Upper lobe of left lung (tissue), 4 donors: ENCODE measurements around the gene NAPSA.

Experiments
- CTCF ChIP-seq, 6 experiments: fragments of 450-650 bp in 4 of 6; fragments of 200-600 bp in 2 of 6; sonication (generic) in 2 of 6; IDR thresholded peaks; one replicate each; pipeline ENCODE4 v1.5.1; 2016 to 2019; ENCODE audit warnings: antibody characterized with exemption in 6 of 6
- EP300 ChIP-seq, 4 donors: sonication (generic); formaldehyde crosslinking; IDR thresholded peaks; one replicate each; pipeline ENCODE4 v1.5.1; 2017; ENCODE audit warnings: antibody characterized with exemption in 4 of 4, control low read depth in 2 of 4
- POLR2A ChIP-seq, 4 donors: fragments of 450-650 bp; IDR thresholded peaks; one replicate each; pipeline ENCODE4 v1.5.1; 2016 to 2017; ENCODE audit warnings: antibody characterized with exemption in 4 of 4, mild to moderate bottlenecking in 2 of 4
- POLR2AphosphoS5 ChIP-seq, 2 donors: sonication (generic); formaldehyde crosslinking; IDR thresholded peaks; one replicate each; pipeline ENCODE4 v1.5.1; 2017; ENCODE audit warnings: antibody characterized with exemption in 2 of 2

- no peak for TF ChIP-seq POLR2AphosphoS5 (IDR thresholded peaks at IDR 0.05)
- TF ChIP-seq CTCF (IDR thresholded peaks at IDR 0.05): no peak
- TF ChIP-seq POLR2A (IDR thresholded peaks at IDR 0.05): no peak
- no peak for TF ChIP-seq EP300 (IDR thresholded peaks at IDR 0.05)
These were observed 33.0 kb downstream of the NAPSA start for GRCh38 chr19:50332244-50333038.
